Liver (tissue), 3 donors: ENCODE data around the gene WDR59.

Experiments used
- EGR1 ChIP-seq, 2 donors: IDR thresholded peaks; 2 replicates each; pipeline ENCODE4 v1.6.1; 2016 to 2018; ENCODE audit warnings: antibody characterized with exemption in 2 of 2, low read depth in 2 of 2
- RAD21 ChIP-seq, 2 donors: IDR thresholded peaks; 2 replicates each; pipeline ENCODE4 v1.6.1; 2016; ENCODE audit warnings: antibody characterized with exemption in 2 of 2, mild to moderate bottlenecking in 2 of 2
- RXRA ChIP-seq, 2 donors: IDR thresholded peaks; 2 replicates each; pipeline ENCODE4 v1.6.1; 2017 to 2018; ENCODE audit warnings: antibody characterized with exemption in 2 of 2, mild to moderate bottlenecking in 1 of 2
- SP1 ChIP-seq: IDR thresholded peaks from 2 replicates; pipeline ENCODE4 v1.6.1; 2018; ENCODE audit warnings: antibody characterized with exemption, mild to moderate bottlenecking
- TAF1 ChIP-seq: conservative IDR thresholded peaks from 2 replicates; pipeline ENCODE4 v1.6.1; 2016; ENCODE audit warnings: antibody characterized with exemption, mild to moderate bottlenecking
- YY1 ChIP-seq: IDR thresholded peaks from 2 replicates; pipeline ENCODE4 v1.6.1; 2016; ENCODE audit warnings: antibody characterized with exemption, mild to moderate bottlenecking
- TF ChIP-seq, protein P1 (sequence below): fragments of 150-350 bp; IDR thresholded peaks from 2 replicates; pipeline ENCODE4 v1.5.1; 2017; ENCODE audit warnings: improper control_type of control experiment, low read depth, low read length; ENCODE audit not compliant: missing input control
- TF ChIP-seq, protein P2 (sequence below): IDR thresholded peaks from 2 replicates; pipeline ENCODE4 v1.6.1; 2016; ENCODE audit warnings: antibody characterized with exemption
- TF ChIP-seq, protein P3 (sequence below): IDR thresholded peaks from 2 replicates; pipeline ENCODE4 v1.6.1; 2016; ENCODE audit warnings: antibody characterized with exemption, mild to moderate bottlenecking
- TF ChIP-seq, protein P4 (sequence below): IDR thresholded peaks from 2 replicates; pipeline ENCODE4 v1.6.1; 2016; ENCODE audit warnings: antibody characterized with exemption
- TF ChIP-seq, protein P5 (sequence below): IDR thresholded peaks from 2 replicates; pipeline ENCODE4 v1.6.1; 2016; ENCODE audit warnings: antibody characterized with exemption
- donor health status: healthy.
- donor health status: healthy.

DNA sequence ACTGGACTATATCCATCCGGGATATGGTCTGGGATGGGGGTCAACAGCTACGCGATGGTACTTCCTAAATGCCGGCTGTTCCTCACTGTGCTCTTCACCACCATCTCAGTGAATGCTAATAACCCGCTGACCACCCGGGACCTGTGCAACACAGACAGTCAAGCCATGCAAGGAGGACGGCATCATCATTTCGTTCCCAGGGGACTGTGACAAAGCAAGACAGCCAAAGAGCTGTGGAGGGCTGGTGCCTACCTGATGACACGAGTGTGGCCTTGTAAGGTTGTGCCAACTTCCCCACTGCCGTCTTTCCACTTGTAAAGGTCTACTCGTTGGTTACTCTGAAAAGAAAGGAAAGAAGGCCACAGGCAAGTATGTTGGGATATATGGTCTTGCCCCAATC is 33.7 kb downstream of the WDR59 start:
- TF ChIP-seq YY1 (no peak), TAF1 (no peak), EGR1 (IDR thresholded peaks at IDR 0.05; ENCODE audit: low read depth in 2 of 2) (no peak), RAD21 (IDR thresholded peaks at IDR 0.05) (no peak), SP1 (no peak), RXRA (IDR thresholded peaks at IDR 0.05) (no peak)
- TF ChIP-seq, protein P1, sequence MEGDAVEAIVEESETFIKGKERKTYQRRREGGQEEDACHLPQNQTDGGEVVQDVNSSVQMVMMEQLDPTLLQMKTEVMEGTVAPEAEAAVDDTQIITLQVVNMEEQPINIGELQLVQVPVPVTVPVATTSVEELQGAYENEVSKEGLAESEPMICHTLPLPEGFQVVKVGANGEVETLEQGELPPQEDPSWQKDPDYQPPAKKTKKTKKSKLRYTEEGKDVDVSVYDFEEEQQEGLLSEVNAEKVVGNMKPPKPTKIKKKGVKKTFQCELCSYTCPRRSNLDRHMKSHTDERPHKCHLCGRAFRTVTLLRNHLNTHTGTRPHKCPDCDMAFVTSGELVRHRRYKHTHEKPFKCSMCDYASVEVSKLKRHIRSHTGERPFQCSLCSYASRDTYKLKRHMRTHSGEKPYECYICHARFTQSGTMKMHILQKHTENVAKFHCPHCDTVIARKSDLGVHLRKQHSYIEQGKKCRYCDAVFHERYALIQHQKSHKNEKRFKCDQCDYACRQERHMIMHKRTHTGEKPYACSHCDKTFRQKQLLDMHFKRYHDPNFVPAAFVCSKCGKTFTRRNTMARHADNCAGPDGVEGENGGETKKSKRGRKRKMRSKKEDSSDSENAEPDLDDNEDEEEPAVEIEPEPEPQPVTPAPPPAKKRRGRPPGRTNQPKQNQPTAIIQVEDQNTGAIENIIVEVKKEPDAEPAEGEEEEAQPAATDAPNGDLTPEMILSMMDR = no peak
- TF ChIP-seq, protein P2, sequence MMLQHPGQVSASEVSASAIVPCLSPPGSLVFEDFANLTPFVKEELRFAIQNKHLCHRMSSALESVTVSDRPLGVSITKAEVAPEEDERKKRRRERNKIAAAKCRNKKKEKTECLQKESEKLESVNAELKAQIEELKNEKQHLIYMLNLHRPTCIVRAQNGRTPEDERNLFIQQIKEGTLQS = no peak
- TF ChIP-seq, protein P3, sequence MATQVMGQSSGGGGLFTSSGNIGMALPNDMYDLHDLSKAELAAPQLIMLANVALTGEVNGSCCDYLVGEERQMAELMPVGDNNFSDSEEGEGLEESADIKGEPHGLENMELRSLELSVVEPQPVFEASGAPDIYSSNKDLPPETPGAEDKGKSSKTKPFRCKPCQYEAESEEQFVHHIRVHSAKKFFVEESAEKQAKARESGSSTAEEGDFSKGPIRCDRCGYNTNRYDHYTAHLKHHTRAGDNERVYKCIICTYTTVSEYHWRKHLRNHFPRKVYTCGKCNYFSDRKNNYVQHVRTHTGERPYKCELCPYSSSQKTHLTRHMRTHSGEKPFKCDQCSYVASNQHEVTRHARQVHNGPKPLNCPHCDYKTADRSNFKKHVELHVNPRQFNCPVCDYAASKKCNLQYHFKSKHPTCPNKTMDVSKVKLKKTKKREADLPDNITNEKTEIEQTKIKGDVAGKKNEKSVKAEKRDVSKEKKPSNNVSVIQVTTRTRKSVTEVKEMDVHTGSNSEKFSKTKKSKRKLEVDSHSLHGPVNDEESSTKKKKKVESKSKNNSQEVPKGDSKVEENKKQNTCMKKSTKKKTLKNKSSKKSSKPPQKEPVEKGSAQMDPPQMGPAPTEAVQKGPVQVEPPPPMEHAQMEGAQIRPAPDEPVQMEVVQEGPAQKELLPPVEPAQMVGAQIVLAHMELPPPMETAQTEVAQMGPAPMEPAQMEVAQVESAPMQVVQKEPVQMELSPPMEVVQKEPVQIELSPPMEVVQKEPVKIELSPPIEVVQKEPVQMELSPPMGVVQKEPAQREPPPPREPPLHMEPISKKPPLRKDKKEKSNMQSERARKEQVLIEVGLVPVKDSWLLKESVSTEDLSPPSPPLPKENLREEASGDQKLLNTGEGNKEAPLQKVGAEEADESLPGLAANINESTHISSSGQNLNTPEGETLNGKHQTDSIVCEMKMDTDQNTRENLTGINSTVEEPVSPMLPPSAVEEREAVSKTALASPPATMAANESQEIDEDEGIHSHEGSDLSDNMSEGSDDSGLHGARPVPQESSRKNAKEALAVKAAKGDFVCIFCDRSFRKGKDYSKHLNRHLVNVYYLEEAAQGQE = no peak
- TF ChIP-seq, protein P4, sequence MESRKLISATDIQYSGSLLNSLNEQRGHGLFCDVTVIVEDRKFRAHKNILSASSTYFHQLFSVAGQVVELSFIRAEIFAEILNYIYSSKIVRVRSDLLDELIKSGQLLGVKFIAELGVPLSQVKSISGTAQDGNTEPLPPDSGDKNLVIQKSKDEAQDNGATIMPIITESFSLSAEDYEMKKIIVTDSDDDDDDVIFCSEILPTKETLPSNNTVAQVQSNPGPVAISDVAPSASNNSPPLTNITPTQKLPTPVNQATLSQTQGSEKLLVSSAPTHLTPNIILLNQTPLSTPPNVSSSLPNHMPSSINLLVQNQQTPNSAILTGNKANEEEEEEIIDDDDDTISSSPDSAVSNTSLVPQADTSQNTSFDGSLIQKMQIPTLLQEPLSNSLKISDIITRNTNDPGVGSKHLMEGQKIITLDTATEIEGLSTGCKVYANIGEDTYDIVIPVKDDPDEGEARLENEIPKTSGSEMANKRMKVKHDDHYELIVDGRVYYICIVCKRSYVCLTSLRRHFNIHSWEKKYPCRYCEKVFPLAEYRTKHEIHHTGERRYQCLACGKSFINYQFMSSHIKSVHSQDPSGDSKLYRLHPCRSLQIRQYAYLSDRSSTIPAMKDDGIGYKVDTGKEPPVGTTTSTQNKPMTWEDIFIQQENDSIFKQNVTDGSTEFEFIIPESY = no peak
- TF ChIP-seq, protein P5, sequence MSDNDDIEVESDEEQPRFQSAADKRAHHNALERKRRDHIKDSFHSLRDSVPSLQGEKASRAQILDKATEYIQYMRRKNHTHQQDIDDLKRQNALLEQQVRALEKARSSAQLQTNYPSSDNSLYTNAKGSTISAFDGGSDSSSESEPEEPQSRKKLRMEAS = no peak
